Neural cell (in vitro differentiated cells): Measurements from ENCODE around the gene DGLUCY.

Source experiments
- CTCF ChIP-seq: fragments of 450-650 bp; IDR thresholded peaks from 2 replicates; pipeline ENCODE4 v1.5.1; 2014; ENCODE audit warnings: antibody characterized with exemption, mild to moderate bottlenecking, moderate library complexity; ENCODE audit not compliant: poor library complexity, severe bottlenecking
- EP300 ChIP-seq: fragments of 450-650 bp; conservative IDR thresholded peaks from 2 replicates; pipeline ENCODE4 v1.6.1; 2014; ENCODE audit warnings: antibody characterized with exemption, mild to moderate bottlenecking, moderate library complexity; ENCODE audit not compliant: poor library complexity, severe bottlenecking
- EZH2 ChIP-seq: fragments of 200-600, 300-800 bp; shearing (Covaris generic), sonication (generic); IDR thresholded peaks from 2 replicates; pipeline ENCODE4 v1.6.1; 2014; ENCODE audit warnings: antibody characterized with exemption, low read length, borderline replicate concordance, mild to moderate bottlenecking; ENCODE audit not compliant: insufficient read depth, poor library complexity, severe bottlenecking
- MXI1 ChIP-seq: fragments of 450-650 bp; conservative IDR thresholded peaks from 2 replicates; pipeline ENCODE4 v1.6.1; 2014; ENCODE audit warnings: antibody characterized with exemption, mild to moderate bottlenecking; ENCODE audit not compliant: poor library complexity, severe bottlenecking
- POLR2AphosphoS5 ChIP-seq: IDR thresholded peaks from 2 replicates; pipeline ENCODE4 v1.6.1; 2012
- RAD21 ChIP-seq: fragments of 450-650 bp; conservative IDR thresholded peaks from 2 replicates; pipeline ENCODE4 v1.6.1; 2014; ENCODE audit warnings: antibody characterized with exemption, mild to moderate bottlenecking, moderate library complexity
- REST ChIP-seq: IDR thresholded peaks from 2 replicates; pipeline ENCODE4 v1.6.1; 2012; ENCODE audit warnings: borderline replicate concordance
- SMC3 ChIP-seq: fragments of 450-650 bp; conservative IDR thresholded peaks from 2 replicates; pipeline ENCODE4 v1.6.1; 2014; ENCODE audit warnings: antibody characterized with exemption, mild to moderate bottlenecking, moderate library complexity; ENCODE audit not compliant: poor library complexity
- TAF1 ChIP-seq: IDR thresholded peaks from 2 replicates; pipeline ENCODE4 v1.6.1; 2012; ENCODE audit warnings: low read depth

- TF ChIP-seq CTCF = no peak
- TF ChIP-seq EP300 = no peak
- TF ChIP-seq REST = no peak
- TF ChIP-seq EZH2 = no peak
- TF ChIP-seq MXI1 = no peak
- TF ChIP-seq POLR2AphosphoS5 = no peak
- no peak for TF ChIP-seq SMC3
- TF ChIP-seq TAF1 = no peak
- no peak for TF ChIP-seq RAD21
Observed at GRCh38 chr14:91111443-91111842, 2.4 kb upstream of the DGLUCY start.
